ENCODE results near the gene CD244. TPM values are rescaled to one million over a fixed set of nuclear protein-coding genes. Genes with fewer than 3 reads are reported as not detected.

The CD244 gene
- total and polyA plus RNA-seq, 9 donors, result 0.13 to 1.3 (median 0.30) TPM

- H3K27ac ChIP-seq (ENCODE audit: low read length), result no peak overlapping the region
- no peak for DNase-seq
- H3K9me3 ChIP-seq (replicated peaks; ENCODE audit: control insufficient read depth, low read depth, low read length), result no peaks in the 10 kb centered on the region
- no peak overlapping the region for H3K4me3 ChIP-seq (ENCODE audit: low read length)
- H3K4me1 ChIP-seq (ENCODE audit: control insufficient read depth, insufficient read depth, low read length), result no peaks in the 10 kb centered on the region
- no peaks in the 10 kb centered on the region for H3K36me3 ChIP-seq (ENCODE audit: control insufficient read depth, insufficient read depth, low read length)
- 86% methylated on average over 4 of the region's 8 CpGs for WGBS (ENCODE audit: insufficient coverage)
- no peaks in the 10 kb centered on the region for H3K27me3 ChIP-seq (ENCODE audit: control insufficient read depth, insufficient read depth, low read length)
These were observed 11.7 kb downstream of the CD244 start for GRCh38 chr1:160850993-160851392.

- Histone ChIP-seq H3K4me3 (ENCODE audit: low read length) (no peak overlapping the region), H3K27me3 (ENCODE audit: control insufficient read depth, insufficient read depth, low read length) (no peaks in the 10 kb centered on the region), H3K4me1 (ENCODE audit: control insufficient read depth, insufficient read depth, low read length) (no peaks in the 10 kb centered on the region), H3K27ac (ENCODE audit: low read length) (no peak overlapping the region), H3K9me3 (replicated peaks; ENCODE audit: control insufficient read depth, low read depth, low read length) (no peaks in the 10 kb centered on the region), H3K36me3 (ENCODE audit: control insufficient read depth, insufficient read depth, low read length) (no peaks in the 10 kb centered on the region)
- 50% methylated on average over 2 of the region's 5 CpGs for WGBS (ENCODE audit: insufficient coverage)
- DNase-seq, result no peak
These were observed 12.1 kb downstream of the CD244 start for GRCh38 chr1:160850541-160850940.

- 86% methylated on average over 11 of the region's 12 CpGs for WGBS (ENCODE audit: insufficient coverage)
- no peaks in the 10 kb centered on the region for H3K4me1 ChIP-seq (ENCODE audit: control insufficient read depth, insufficient read depth, low read length)
- H3K27me3 ChIP-seq (ENCODE audit: control insufficient read depth, insufficient read depth, low read length), result no peaks in the 10 kb centered on the region
- H3K36me3 ChIP-seq (ENCODE audit: control insufficient read depth, insufficient read depth, low read length), result no peaks in the 10 kb centered on the region
- no peak overlapping the region for H3K4me3 ChIP-seq (ENCODE audit: low read length)
- no peaks in the 10 kb centered on the region for H3K9me3 ChIP-seq (replicated peaks; ENCODE audit: control insufficient read depth, low read depth, low read length)
- no peak for DNase-seq
- H3K27ac ChIP-seq (ENCODE audit: low read length), result no peak overlapping the region
These were observed 16.4 kb downstream of the CD244 start for GRCh38 chr1:160846281-160846680.

GRCh38 chr1:160844447-160845232 lies 18.0 kb downstream of the CD244 start:
- Histone ChIP-seq H3K36me3 (ENCODE audit: control insufficient read depth, insufficient read depth, low read length) (no peaks in the 10 kb centered on the region), H3K4me1 (ENCODE audit: control insufficient read depth, insufficient read depth, low read length) (no peaks in the 10 kb centered on the region), H3K27me3 (ENCODE audit: control insufficient read depth, insufficient read depth, low read length) (no peaks in the 10 kb centered on the region), H3K9me3 (replicated peaks; ENCODE audit: control insufficient read depth, low read depth, low read length) (no peaks in the 10 kb centered on the region), H3K4me3 (ENCODE audit: low read length) (no peak overlapping the region), H3K27ac (ENCODE audit: low read length) (no peak overlapping the region)
- 97% methylated on average over 9 of the region's 12 CpGs for WGBS (ENCODE audit: insufficient coverage)
- DNase-seq, result no peak

GRCh38 chr1:160841079-160841478 lies 21.6 kb downstream of the CD244 start:
- no CpG with 5 or more reads among the region's 4 CpGs for WGBS (ENCODE audit: insufficient coverage)
- no peak overlapping the region for H3K27ac ChIP-seq (ENCODE audit: low read length)
- H3K4me1 ChIP-seq (ENCODE audit: control insufficient read depth, insufficient read depth, low read length), result no peaks in the 10 kb centered on the region
- no peaks in the 10 kb centered on the region for H3K27me3 ChIP-seq (ENCODE audit: control insufficient read depth, insufficient read depth, low read length)
- H3K9me3 ChIP-seq (replicated peaks; ENCODE audit: control insufficient read depth, low read depth, low read length), result no peaks in the 10 kb centered on the region
- H3K4me3 ChIP-seq (ENCODE audit: low read length), result no peak overlapping the region
- DNase-seq, result no peak
- H3K36me3 ChIP-seq (ENCODE audit: control insufficient read depth, insufficient read depth, low read length), result no peaks in the 10 kb centered on the region

- Histone ChIP-seq H3K4me1 (ENCODE audit: control insufficient read depth, insufficient read depth, low read length) (no peaks in the 10 kb centered on the region), H3K27ac (ENCODE audit: low read length) (no peak overlapping the region), H3K4me3 (ENCODE audit: low read length) (no peak overlapping the region), H3K9me3 (replicated peaks; ENCODE audit: control insufficient read depth, low read depth, low read length) (no peaks in the 10 kb centered on the region), H3K36me3 (ENCODE audit: control insufficient read depth, insufficient read depth, low read length) (no peaks in the 10 kb centered on the region), H3K27me3 (ENCODE audit: control insufficient read depth, insufficient read depth, low read length) (no peaks in the 10 kb centered on the region)
- DNase-seq, result peak; percentile 17
- WGBS (ENCODE audit: insufficient coverage), result 100% methylated on average over 1 of the region's 2 CpGs
These were observed 22.9 kb downstream of the CD244 start for GRCh38 chr1:160839746-160840145.

- Histone ChIP-seq H3K4me3 (ENCODE audit: low read length) (no peak overlapping the region), H3K36me3 (ENCODE audit: control insufficient read depth, insufficient read depth, low read length) (no peaks in the 10 kb centered on the region), H3K27me3 (ENCODE audit: control insufficient read depth, insufficient read depth, low read length) (no peaks in the 10 kb centered on the region), H3K9me3 (replicated peaks; ENCODE audit: control insufficient read depth, low read depth, low read length) (no peaks in the 10 kb centered on the region), H3K27ac (ENCODE audit: low read length) (no peak overlapping the region), H3K4me1 (ENCODE audit: control insufficient read depth, insufficient read depth, low read length) (no peaks in the 10 kb centered on the region)
- WGBS (ENCODE audit: insufficient coverage), result 75% methylated on average over 6 of the region's 7 CpGs
- DNase-seq, result no peak
These were observed 23.8 kb downstream of the CD244 start for GRCh38 chr1:160838888-160839287.

- H3K27ac ChIP-seq (ENCODE audit: low read length), result no peak overlapping the region
- peak; percentile 46 for DNase-seq
- H3K36me3 ChIP-seq (ENCODE audit: control insufficient read depth, insufficient read depth, low read length), result no peaks in the 10 kb centered on the region
- no peak overlapping the region for H3K4me3 ChIP-seq (ENCODE audit: low read length)
- H3K27me3 ChIP-seq (ENCODE audit: control insufficient read depth, insufficient read depth, low read length), result no peaks in the 10 kb centered on the region
- WGBS (ENCODE audit: insufficient coverage), result 59% methylated on average over 9 of the region's 9 CpGs
- no peaks in the 10 kb centered on the region for H3K4me1 ChIP-seq (ENCODE audit: control insufficient read depth, insufficient read depth, low read length)
- H3K9me3 ChIP-seq (replicated peaks; ENCODE audit: control insufficient read depth, low read depth, low read length), result no peaks in the 10 kb centered on the region
These were observed 25.0 kb downstream of the CD244 start for GRCh38 chr1:160837558-160838205.

- Histone ChIP-seq H3K9me3 (replicated peaks; ENCODE audit: control insufficient read depth, low read depth, low read length) (no peaks in the 10 kb centered on the region), H3K36me3 (ENCODE audit: control insufficient read depth, insufficient read depth, low read length) (no peaks in the 10 kb centered on the region), H3K27me3 (ENCODE audit: control insufficient read depth, insufficient read depth, low read length) (no peaks in the 10 kb centered on the region), H3K27ac (ENCODE audit: low read length) (no peak overlapping the region), H3K4me3 (ENCODE audit: low read length) (no peak overlapping the region), H3K4me1 (ENCODE audit: control insufficient read depth, insufficient read depth, low read length) (no peaks in the 10 kb centered on the region)
- 20% methylated on average over 2 of the region's 4 CpGs for WGBS (ENCODE audit: insufficient coverage)
- DNase-seq, result no peak
These were observed 25.6 kb downstream of the CD244 start for GRCh38 chr1:160836981-160837557.

- Histone ChIP-seq H3K36me3 (ENCODE audit: control insufficient read depth, insufficient read depth, low read length) (no peaks in the 10 kb centered on the region), H3K4me1 (ENCODE audit: control insufficient read depth, insufficient read depth, low read length) (no peaks in the 10 kb centered on the region), H3K9me3 (replicated peaks; ENCODE audit: control insufficient read depth, low read depth, low read length) (no peaks in the 10 kb centered on the region), H3K27ac (ENCODE audit: low read length) (no peak overlapping the region), H3K27me3 (ENCODE audit: control insufficient read depth, insufficient read depth, low read length) (no peaks in the 10 kb centered on the region), H3K4me3 (ENCODE audit: low read length) (no peak overlapping the region)
- DNase-seq, result no peak
- WGBS (ENCODE audit: insufficient coverage), result 50% methylated on average over 2 of the region's 3 CpGs
These were observed 26.1 kb downstream of the CD244 start for GRCh38 chr1:160836561-160836960.
